ENCODE results near the gene PPP6R2.

Gene PPP6R2

GRCh38 chr22:50435291-50436014, 92.3 kb downstream of the PPP6R2 start:
- DNase-seq = no peak

- no peak for DNase-seq
Observed at GRCh38 chr22:50436015-50436830, 93.1 kb downstream of the PPP6R2 start.

- no peak for DNase-seq
Observed at GRCh38 chr22:50436841-50437341, 93.8 kb downstream of the PPP6R2 start.

DNA sequence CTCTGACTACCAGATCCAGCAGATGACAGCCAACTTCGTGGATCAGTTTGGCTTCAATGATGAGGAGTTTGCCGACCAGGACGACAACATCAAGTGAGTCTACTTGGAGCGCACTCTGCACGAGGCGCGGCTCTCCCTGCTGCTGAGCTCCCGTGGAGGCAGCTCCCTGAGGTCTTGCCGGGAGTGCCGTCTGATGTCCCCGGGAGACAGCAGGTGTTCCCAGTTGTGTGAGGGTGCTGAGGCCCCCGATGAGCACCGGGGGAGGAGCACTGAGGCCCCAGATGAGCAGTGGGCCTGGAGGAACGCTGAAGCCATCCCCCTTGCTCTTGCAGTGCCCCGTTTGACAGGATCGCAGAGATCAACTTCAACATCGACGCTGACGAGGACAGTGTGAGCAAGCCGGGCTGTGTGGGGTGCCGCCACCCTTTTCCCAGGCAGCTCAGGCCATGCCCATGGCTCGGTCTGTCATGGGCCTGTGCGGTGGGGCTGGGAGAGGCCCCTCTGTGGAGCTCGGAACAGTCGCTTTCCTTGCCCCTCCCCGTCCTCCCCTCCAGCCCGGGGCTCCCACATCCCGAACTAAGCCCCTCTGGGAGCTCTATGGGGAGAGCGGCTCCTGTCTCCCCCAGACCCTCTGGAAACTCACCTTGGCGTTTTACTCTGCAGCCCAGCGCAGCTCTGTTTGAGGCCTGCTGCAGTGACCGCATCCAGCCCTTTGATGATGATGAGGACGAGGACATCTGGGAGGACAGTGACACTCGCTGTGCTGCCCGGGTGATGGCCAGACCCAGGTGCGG, 94.6 kb downstream of the PPP6R2 start:
- no peak for DNase-seq

GRCh38 chr22:50438305-50439275, 95.5 kb downstream of the PPP6R2 start:
- DNase-seq = no peak

DNA sequence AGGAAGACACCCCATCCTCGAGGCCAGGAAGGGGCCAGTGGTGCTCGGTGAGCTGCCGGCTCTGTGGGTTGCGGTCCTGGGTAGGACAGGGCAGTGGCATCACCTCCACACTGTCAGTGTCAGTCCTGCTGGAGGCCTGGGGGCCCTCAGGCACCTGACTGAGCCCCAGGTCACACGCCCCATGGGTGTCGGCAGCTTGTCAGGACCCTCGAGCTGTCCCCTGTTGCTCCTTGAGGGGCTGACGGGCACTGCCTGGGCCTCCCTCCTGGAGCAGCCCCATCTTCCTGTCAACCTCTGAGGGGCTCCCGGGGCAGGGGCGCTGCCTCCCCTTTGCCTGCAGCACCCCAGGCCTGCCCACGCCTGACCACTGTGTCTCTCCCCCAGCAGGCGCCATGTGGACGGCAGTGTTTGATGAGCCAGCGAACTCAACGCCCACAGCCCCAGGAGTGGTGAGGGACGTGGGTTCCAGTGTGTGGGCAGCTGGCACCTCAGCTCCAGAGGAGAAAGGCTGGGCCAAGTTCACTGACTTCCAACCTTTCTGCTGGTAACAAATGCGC, 96.3 kb downstream of the PPP6R2 start:
- no peak for DNase-seq

- DNase-seq = no peak
Observed at GRCh38 chr22:50439871-50440331, 96.8 kb downstream of the PPP6R2 start.

DNA sequence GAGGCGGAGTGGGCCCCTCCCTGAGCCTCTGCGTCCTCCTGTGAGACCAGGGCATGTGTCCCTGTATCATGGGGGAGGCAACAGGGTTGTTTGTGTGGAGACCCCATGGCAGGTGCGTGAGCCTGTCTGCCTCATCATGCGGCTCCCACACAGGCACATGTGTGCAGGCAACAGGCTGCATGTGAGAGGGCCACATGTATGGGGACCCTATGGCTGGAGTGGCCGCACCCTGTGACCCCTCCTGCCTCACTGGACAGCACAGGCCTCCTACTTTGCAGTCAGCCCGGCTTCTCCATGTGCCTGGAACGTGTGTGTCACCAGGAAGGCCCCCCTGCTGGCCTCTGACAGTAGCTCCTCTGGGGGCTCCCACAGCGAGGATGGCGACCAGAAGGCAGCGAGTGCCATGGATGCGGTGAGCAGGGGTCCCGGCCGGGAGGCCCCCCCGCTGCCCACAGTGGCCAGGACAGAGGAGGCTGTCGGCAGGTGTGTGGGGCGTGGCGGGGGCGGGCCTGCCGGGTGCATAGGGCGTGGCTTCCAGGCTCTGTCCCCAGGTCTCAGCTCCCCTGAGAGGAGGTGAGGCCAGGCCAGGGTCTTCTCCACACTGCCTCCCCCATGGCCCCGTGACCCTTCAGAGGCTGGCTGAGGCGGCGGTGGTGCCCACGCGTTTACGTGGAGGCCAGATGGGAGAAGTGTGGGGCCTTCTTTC, 97.6 kb downstream of the PPP6R2 start:
- no peak for DNase-seq

GRCh38 chr22:50441428-50441993, 98.4 kb downstream of the PPP6R2 start:
- DNase-seq = no peak

DNA sequence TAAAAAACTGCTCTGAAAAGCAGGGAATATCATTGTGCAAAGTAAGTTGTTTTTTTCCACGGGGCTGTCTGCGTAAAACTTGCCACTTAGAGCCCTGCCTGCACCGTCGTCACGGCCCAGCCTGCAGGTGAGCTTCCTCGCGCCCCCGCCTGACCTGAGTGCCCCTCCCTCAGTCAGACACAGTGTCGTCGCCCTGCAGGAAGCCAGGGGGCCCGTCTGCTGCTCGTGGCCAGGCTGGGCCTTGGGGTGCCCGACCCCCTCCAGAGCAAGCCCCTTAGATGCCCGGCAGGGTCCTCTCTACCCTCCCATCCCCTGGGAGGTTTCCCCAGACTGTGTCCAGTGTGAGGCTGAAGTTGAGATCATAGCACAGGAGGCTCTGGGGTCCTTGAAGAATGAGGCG, 100.1 kb downstream of the PPP6R2 start:
- no peak for DNase-seq

DNA sequence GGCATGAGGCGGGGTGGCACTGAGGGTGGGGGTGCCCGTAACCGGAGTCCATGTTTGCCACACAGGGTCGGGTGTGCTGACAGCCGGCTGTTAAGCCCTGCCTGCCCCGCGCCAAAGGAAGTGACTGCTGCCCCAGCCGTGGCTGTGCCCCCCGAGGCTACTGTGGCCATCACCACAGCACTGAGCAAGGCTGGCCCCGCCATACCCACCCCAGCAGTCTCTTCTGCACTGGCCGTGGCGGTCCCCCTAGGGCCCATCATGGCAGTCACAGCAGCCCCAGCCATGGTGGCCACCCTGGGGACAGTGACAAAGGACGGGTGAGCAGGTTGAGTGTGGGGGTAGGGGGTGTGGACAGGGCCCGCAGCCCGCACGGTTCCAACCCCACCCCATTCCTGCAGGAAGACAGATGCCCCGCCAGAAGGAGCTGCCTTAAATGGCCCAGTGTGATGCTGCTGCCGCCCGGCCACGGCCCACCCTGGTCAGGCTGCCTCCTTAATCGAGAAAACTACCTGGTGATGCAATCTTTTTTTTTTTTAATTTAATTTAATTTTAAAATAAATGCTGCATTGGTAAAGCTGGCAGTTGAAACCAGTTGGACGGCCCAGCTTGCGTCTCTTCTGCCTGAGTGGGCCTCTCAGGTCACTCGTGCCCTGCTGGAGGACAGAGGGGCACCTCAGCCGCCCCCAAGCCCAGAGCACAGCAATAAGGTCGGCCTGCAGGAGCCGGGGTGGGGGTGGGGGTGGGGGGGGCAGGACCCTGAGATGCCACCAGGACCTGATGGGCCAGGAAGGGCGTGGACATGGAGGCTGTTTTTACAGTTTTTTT, 100.9 kb downstream of the PPP6R2 start:
- no peak for DNase-seq

DNA sequence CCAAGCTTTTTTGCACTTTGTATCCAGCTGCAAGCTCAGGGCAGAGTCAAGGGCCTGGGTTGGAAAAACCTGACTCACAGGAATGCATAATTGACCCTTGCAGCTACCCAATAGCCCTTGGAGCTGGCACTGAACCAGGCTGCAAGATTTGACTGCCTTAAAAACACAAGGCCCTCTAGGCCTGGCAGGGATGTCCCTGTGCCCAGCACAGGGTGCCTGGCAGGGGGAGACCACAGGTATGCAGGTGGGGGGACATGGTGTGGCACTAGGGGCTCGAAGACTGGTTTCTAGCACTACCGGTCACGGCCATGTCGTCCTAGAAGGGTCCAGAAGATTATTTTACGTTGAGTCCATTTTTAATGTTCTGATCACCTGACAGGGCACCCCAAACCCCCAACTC, 101.5 kb downstream of the PPP6R2 start:
- no peak for DNase-seq

- DNase-seq = no peak
Observed at GRCh38 chr22:50445071-50445879, 102.1 kb downstream of the PPP6R2 start.

DNA sequence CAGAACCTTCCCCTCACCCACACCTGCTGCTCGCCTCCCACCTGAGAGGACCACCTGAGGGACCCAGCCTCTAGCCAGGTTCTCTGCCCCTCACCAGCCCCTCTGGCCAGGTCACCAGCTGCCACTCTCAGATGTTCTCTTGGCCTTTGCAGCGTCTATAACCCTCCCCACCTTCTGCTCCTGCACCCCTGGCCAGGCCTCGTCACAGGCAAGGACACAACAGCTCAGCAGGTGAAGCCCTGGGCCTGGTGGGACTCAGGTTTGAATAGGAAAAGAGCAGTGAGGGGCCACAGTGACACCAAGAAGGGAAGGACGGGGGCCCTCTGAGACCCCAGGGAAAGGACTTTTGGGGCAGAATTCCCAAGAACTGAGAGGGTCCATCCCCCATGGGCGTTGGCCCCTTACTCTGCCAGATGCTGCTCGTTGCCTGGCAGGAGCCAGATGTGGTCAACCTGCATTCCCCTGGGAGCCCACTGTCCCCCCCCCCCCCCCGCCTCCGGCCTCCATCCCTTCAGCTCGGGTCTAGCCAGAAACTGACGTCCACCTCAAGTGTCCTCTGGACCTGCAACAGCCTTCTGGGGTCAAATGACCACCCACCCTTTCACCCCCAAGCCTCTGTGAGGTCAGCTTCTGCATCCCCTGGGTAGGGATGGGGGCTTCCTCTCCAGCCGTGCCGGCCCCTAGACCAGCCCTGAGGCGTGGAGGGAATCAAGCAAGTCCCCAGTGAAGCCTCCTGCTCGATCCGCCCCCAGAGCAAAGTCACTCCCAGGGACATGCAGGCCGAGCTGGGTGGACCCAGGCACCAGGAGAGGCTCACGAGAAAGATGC, 103.0 kb downstream of the PPP6R2 start:
- no peak for DNase-seq

DNA sequence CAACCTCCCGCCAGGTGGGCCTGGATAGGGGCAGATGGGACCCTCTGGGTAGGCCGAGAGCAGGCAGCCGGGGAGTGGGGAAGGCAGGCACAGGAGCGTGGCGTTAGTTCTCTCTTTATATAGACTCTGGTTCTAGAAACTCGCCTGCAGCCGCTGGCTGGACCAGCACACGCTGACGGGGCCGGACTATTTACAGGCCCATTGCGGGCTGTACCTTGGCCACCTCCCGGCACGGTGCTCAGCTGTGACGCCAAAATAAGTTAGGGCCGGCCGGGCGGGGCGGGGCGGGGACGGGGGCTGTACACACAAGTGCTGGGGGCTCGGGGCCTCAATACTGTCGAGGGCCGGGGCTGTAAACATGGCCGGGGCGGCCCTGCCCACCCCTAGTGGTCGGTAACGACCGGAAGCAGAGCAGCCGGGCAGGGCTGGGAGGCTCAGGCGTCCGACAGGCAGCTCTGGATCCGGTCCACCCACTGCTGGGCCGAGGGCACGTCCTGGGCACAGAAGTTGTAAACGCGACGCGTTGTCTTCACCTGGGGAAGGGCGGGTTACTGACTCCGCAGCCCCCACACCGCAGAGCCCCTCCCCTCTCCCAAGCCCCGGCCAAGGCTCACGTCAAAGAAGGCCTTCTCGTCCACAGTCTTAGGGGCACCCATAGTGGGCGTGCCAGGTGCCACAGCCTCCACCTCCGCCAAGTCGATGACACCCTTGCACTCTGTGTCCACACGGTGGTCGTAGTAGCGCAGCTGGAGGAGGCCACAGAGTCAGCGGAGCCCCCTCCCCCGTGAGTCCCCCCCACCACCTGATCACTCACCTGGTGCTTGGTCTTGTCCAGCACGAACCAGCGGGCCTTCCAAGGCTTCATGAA, 103.8 kb downstream of the PPP6R2 start:
- DNase-seq = no peak
